ENCODE data around the gene ITFG1.
A peak's percentile ranks its signal among the peaks of the same experiment; 100 is the strongest.
"Not testable (repeated sequence)": the region's sequence is repeated elsewhere in the genome, so short reads cannot be mapped to it uniquely, and the experiment has no call there.

Gene ITFG1

GRCh38 chr16:47483616-47484015 is 22.8 kb upstream of the ITFG1 start:
- no peak overlapping the region for H3K27ac Mint-ChIP-seq
- no peaks in the 10 kb centered on the region for H3K27me3 Mint-ChIP-seq
- peaks cover 9% of the 10 kb centered on the region for H3K9me3 Mint-ChIP-seq
- peaks cover 22% of the 10 kb centered on the region for H3K36me3 Mint-ChIP-seq (ENCODE audit: low read depth)
- no peak for ATAC-seq
- no peak overlapping the region for H3K4me3 Mint-ChIP-seq
- no peak for DNase-seq
- H3K4me1 Mint-ChIP-seq: peaks cover 34% of the 10 kb centered on the region

GRCh38 chr16:47481698-47482374 is 21.0 kb upstream of the ITFG1 start:
- peak overlapping the region; percentile 57 for H3K27ac Mint-ChIP-seq
- peak; percentile 72 for ATAC-seq
- H3K4me1 Mint-ChIP-seq: peaks cover 37% of the 10 kb centered on the region

DNA sequence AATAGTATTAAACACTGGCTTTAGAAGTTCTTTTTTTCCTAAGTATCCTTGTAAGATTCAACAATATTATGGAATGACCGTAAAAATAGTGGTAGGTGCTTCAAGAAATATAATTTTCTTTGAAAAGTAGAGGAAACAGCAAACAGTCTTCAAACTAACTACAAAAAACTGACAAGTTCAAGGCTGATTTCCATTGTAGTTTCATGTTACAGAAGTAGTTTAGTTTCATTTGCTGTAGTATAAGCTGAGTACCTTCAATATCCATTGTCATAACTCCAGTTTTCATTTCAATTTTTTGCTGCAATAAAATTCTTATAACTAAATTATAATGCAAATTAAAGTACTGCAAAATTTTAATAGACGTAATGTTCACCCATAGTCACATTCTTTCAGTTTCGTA is 19.5 kb upstream of the ITFG1 start:
- no peak for ATAC-seq
- DNase-seq: no peak
- Mint-ChIP-seq H3K36me3 (ENCODE audit: low read depth) (peaks cover 5% of the 10 kb centered on the region), H3K27ac (no peak overlapping the region), H3K4me3 (no peak overlapping the region), H3K27me3 (no peaks in the 10 kb centered on the region), H3K4me1 (peaks cover 37% of the 10 kb centered on the region), H3K9me3 (no peaks in the 10 kb centered on the region)

More at GRCh38 chr16:47481698-47482374, 21.0 kb upstream of the ITFG1 start:
- Mint-ChIP-seq H3K4me3 (no peak overlapping the region), H3K27me3 (no peaks in the 10 kb centered on the region), H3K36me3 (ENCODE audit: low read depth) (peaks cover 8% of the 10 kb centered on the region), H3K9me3 (no peaks in the 10 kb centered on the region)
- no peak for DNase-seq

- ATAC-seq: no peak
Measured at GRCh38 chr16:47477679-47478078, 16.8 kb upstream of the ITFG1 start.

GRCh38 chr16:47476654-47477345 is 15.9 kb upstream of the ITFG1 start:
- Mint-ChIP-seq H3K4me1 (peaks cover 17% of the 10 kb centered on the region), H3K9me3 (no peaks in the 10 kb centered on the region), H3K27ac (no peak overlapping the region), H3K4me3 (no peak overlapping the region), H3K36me3 (ENCODE audit: low read depth) (peaks cover 5% of the 10 kb centered on the region), H3K27me3 (no peaks in the 10 kb centered on the region)
- DNase-seq (no peak), ATAC-seq (no peak)

More at GRCh38 chr16:47477679-47478078, 16.8 kb upstream of the ITFG1 start:
- H3K4me3 Mint-ChIP-seq: no peak overlapping the region
- no peaks in the 10 kb centered on the region for H3K27me3 Mint-ChIP-seq
- peaks cover 20% of the 10 kb centered on the region for H3K4me1 Mint-ChIP-seq
- no peaks in the 10 kb centered on the region for H3K9me3 Mint-ChIP-seq
- DNase-seq: no peak
- H3K36me3 Mint-ChIP-seq (ENCODE audit: low read depth): peaks cover 5% of the 10 kb centered on the region
- H3K27ac Mint-ChIP-seq: no peak overlapping the region

GRCh38 chr16:47475786-47476185 is 14.9 kb upstream of the ITFG1 start:
- Mint-ChIP-seq H3K4me3 (no peak overlapping the region), H3K9me3 (no peaks in the 10 kb centered on the region), H3K4me1 (peaks cover 8% of the 10 kb centered on the region), H3K27ac (no peak overlapping the region), H3K27me3 (no peaks in the 10 kb centered on the region), H3K36me3 (ENCODE audit: low read depth) (peaks cover 10% of the 10 kb centered on the region)
- ATAC-seq (no peak), DNase-seq (no peak)

GRCh38 chr16:47473792-47474191 is 12.9 kb upstream of the ITFG1 start:
- H3K9me3 Mint-ChIP-seq: no peaks in the 10 kb centered on the region
- DNase-seq: no peak
- peaks cover 3% of the 10 kb centered on the region for H3K4me1 Mint-ChIP-seq
- H3K4me3 Mint-ChIP-seq: no peak overlapping the region
- ATAC-seq: no peak
- H3K27me3 Mint-ChIP-seq: no peaks in the 10 kb centered on the region
- peaks cover 8% of the 10 kb centered on the region for H3K36me3 Mint-ChIP-seq (ENCODE audit: low read depth)
- H3K27ac Mint-ChIP-seq: no peak overlapping the region

- not testable (repeated sequence) for H3K27me3 Mint-ChIP-seq; H3K4me1 Mint-ChIP-seq; DNase-seq; H3K9me3 Mint-ChIP-seq; H3K27ac Mint-ChIP-seq; H3K4me3 Mint-ChIP-seq; H3K36me3 Mint-ChIP-seq (ENCODE audit: low read depth); ATAC-seq
Measured at GRCh38 chr16:47473004-47473403, 12.1 kb upstream of the ITFG1 start.

DNA sequence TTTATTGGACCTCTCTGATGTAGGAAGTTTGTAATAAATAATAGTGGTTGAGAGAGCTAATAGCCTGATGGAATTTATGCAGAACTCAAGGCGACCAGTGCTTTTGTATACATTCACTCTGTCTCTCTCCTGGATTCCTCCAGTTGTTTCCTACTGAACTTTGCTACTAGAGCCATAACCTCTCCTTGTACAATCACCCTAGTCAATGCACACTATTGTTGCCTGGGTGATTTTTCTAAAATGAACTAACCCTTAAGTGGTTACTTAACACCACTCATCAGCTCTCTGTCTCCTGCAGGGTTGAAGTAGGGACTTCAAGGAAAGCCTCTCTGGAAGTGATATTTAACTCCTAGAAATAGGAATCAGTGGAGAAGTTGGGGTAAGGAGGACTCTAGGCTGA is 9.9 kb upstream of the ITFG1 start:
- no peak overlapping the region for H3K27ac Mint-ChIP-seq
- ATAC-seq (no peak), DNase-seq (no peak)
- no peak overlapping the region for H3K4me3 Mint-ChIP-seq
- H3K27me3 Mint-ChIP-seq: no peaks in the 10 kb centered on the region
- H3K4me1 Mint-ChIP-seq: peaks cover 2% of the 10 kb centered on the region
- H3K9me3 Mint-ChIP-seq: no peaks in the 10 kb centered on the region
- H3K36me3 Mint-ChIP-seq (ENCODE audit: low read depth): peaks cover 10% of the 10 kb centered on the region

GRCh38 chr16:47470211-47470610 is 9.3 kb upstream of the ITFG1 start:
- peaks cover 6% of the 10 kb centered on the region for H3K4me1 Mint-ChIP-seq
- H3K9me3 Mint-ChIP-seq: no peaks in the 10 kb centered on the region
- H3K27ac Mint-ChIP-seq: no peak overlapping the region
- DNase-seq (no peak), ATAC-seq (no peak)
- H3K4me3 Mint-ChIP-seq: no peak overlapping the region
- peaks cover 10% of the 10 kb centered on the region for H3K36me3 Mint-ChIP-seq (ENCODE audit: low read depth)
- no peaks in the 10 kb centered on the region for H3K27me3 Mint-ChIP-seq

GRCh38 chr16:47469227-47469626 is 8.4 kb upstream of the ITFG1 start:
- ATAC-seq (no peak), DNase-seq (no peak)
- Mint-ChIP-seq H3K4me1 (peaks cover 13% of the 10 kb centered on the region), H3K9me3 (no peaks in the 10 kb centered on the region), H3K27ac (no peak overlapping the region), H3K36me3 (ENCODE audit: low read depth) (peaks cover 10% of the 10 kb centered on the region), H3K4me3 (no peak overlapping the region), H3K27me3 (no peaks in the 10 kb centered on the region)

DNA sequence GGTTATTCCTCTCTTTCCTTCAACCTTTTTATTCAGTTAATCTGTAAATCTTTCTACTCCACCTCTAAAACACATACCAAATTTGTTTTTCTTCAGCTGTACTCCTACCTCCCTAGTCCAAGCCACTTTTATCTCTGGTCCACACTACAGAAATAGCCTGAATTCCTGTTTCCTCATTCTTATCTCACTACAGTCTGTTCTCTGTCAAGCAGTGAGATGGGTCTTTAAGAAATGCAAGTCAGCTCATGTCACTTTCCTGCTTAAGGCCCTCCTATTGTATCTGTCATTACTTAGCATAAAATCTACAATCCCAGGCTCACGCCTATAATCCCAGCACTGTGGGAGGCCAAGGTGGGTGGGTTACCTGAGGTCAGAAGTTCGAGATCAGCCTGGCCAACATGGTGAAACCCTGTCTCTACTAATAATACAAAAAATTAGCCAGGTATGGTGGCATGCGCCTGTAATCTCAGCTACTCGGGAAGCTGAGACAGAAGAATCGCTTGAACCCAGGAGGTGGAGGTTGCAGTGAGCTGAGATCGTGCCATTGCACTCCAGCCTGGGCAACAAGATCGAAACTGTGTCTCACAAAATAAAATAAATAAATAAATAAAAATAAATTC is 7.3 kb upstream of the ITFG1 start:
- H3K36me3 Mint-ChIP-seq (ENCODE audit: low read depth); DNase-seq; ATAC-seq; H3K9me3 Mint-ChIP-seq; H3K27me3 Mint-ChIP-seq; H3K4me3 Mint-ChIP-seq; H3K27ac Mint-ChIP-seq: not testable (repeated sequence)
- H3K4me1 Mint-ChIP-seq: peaks cover 24% of the 10 kb centered on the region

GRCh38 chr16:47467501-47467900 is 6.6 kb upstream of the ITFG1 start:
- H3K27me3 Mint-ChIP-seq: no peaks in the 10 kb centered on the region
- peaks cover 8% of the 10 kb centered on the region for H3K36me3 Mint-ChIP-seq (ENCODE audit: low read depth)
- ATAC-seq (no peak), DNase-seq (no peak)
- no peaks in the 10 kb centered on the region for H3K9me3 Mint-ChIP-seq
- peaks cover 30% of the 10 kb centered on the region for H3K4me1 Mint-ChIP-seq
- H3K4me3 Mint-ChIP-seq: no peak overlapping the region
- H3K27ac Mint-ChIP-seq: no peak overlapping the region

GRCh38 chr16:47465919-47466630 is 5.2 kb upstream of the ITFG1 start:
- ATAC-seq: no peak
- DNase-seq: no peak
- no peaks in the 10 kb centered on the region for H3K9me3 Mint-ChIP-seq
- peaks cover 6% of the 10 kb centered on the region for H3K36me3 Mint-ChIP-seq (ENCODE audit: low read depth)
- peaks cover 39% of the 10 kb centered on the region for H3K4me1 Mint-ChIP-seq
- no peak overlapping the region for H3K27ac Mint-ChIP-seq
- no peak overlapping the region for H3K4me3 Mint-ChIP-seq
- H3K27me3 Mint-ChIP-seq: no peaks in the 10 kb centered on the region
